D341Med (cell line): ENCODE measurements around the gene PCDHGA11.
"Not testable (repeated sequence)": the region's sequence is repeated elsewhere in the genome, so short reads cannot be mapped to it uniquely, and the experiment has no call there.

Experiments used
- DNase-seq: peaks from one replicate; pipeline ENCODE4 v3.0.0; 2012; ENCODE audit warnings: low spot score

The PCDHGA11 gene

DNA sequence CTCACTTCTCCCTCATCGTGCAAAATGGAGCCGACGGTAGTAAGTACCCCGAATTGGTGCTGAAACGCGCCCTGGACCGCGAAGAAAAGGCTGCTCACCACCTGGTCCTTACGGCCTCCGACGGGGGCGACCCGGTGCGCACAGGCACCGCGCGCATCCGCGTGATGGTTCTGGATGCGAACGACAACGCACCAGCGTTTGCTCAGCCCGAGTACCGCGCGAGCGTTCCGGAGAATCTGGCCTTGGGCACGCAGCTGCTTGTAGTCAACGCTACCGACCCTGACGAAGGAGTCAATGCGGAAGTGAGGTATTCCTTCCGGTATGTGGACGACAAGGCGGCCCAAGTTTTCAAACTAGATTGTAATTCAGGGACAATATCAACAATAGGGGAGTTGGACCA, 10.4 kb downstream of the PCDHGA11 start:
- DNase-seq: no peak

GRCh38 chr5:141432308-141432707, 11.5 kb downstream of the PCDHGA11 start:
- DNase-seq: not testable (repeated sequence)

GRCh38 chr5:141432726-141433125, 11.9 kb downstream of the PCDHGA11 start:
- DNase-seq: not testable (repeated sequence)

- no peak for DNase-seq
Measured at GRCh38 chr5:141434006-141434405, 13.2 kb downstream of the PCDHGA11 start.

DNA sequence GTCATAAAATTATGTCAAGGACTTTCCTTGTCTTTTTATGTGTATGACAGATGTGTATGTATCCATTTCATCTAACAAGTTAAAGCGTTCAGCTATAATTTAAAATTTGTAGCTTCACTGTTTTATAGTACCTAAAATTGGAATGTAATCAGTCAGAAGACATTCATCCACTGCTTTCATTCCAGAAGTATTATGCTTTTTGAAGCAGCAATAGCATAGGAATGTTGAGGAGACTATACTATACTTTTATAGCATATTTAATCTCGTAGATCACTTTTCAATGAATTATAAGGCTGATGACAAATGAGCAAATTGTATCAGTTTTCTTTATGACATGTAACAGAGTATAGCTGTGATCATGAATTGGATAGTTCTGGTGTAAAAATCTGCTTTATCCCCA, 16.4 kb downstream of the PCDHGA11 start:
- no peak for DNase-seq

DNA sequence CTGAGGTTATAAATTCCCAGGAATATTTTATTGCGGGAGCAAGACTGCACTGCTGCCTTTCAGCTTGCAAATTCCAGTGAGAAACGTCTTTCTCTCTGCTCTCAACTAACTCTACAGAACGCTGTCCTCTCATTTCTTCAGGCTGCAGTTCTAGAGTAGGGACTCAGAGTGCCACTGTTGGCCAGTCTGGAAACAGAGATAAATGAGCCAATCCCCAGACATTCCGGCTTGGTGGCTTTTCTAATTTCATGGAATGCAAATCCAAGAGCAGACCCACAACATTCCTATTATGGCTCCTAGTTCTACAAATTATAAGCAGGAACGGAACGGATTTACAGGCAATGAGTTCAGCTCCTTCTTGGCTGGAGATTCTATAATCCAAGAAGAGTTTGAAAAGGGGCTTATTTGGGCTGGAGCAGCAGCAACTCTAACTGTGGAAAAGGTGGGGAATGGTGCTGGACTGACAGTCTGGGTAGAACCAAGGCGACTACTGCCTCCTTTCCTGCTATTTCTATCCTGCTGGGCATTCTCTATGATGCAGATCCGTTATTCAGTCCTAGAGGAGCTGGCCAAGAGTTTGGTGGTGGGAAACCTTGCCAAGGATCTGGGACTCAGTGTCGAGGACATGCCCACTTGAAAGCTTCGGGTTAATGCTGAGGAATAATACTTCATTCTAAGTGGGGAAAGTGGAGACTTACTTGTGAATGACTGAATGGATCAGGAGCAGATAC, 18.7 kb downstream of the PCDHGA11 start:
- no peak for DNase-seq

DNA sequence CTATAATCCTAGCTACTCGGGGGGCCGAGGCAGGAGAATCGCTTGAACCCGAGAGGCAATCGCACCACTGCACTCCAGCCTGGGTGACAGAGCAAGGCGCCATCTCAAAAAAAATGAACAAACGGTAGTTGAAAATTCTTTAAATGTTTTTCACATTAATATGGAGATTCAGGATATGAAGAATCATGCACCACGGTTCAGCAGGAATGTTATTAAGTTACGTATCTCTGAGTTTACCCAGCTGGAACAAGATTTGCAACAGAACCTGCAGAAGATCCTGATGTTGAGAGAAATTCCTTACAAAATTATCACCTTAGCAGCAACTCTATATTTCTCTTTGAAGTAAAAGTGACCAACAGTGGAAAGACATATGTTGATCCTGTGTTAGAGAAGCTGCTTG, 19.5 kb downstream of the PCDHGA11 start:
- no peak for DNase-seq

GRCh38 chr5:141441571-141442170, 20.8 kb downstream of the PCDHGA11 start:
- DNase-seq: no peak

DNA sequence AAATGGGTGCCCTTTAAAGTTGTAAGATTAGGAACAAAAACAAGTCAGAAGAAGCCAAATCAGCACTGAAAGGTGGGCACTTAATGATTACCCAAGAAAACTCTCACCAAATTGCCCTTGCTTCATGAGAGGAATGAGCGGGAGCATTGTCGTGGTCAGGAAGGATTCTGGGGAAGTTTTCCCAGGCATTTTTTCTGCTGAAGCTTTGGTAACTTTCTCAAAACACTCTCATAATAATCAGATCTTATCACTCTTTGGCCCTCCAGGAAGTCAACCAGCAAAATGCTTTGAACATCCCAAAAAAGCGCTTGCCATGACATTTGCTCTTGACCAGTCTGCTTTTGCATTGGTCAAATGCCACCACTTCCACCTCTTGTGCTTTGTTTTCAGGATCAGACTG, 44.5 kb downstream of the PCDHGA11 start:
- DNase-seq: no peak
